NCI-H526 treated with DMSO at 0.1 percent for 48 hours (cell line): Measurements from ENCODE around the gene NTNG2.

Experiments used
- DNase-seq: peaks from one replicate; lab custom pipeline; 2025; lab: John Stamatoyannopoulos, UW

Gene NTNG2

GRCh38 chr9:132147331-132147730, 14.5 kb upstream of the NTNG2 start:
- no peak for DNase-seq

- no peak for DNase-seq
Measured at GRCh38 chr9:132147839-132148238, 14.0 kb upstream of the NTNG2 start.

GRCh38 chr9:132150256-132150655, 11.6 kb upstream of the NTNG2 start:
- no peak for DNase-seq

- no peak for DNase-seq
Measured at GRCh38 chr9:132151118-132151517, 10.7 kb upstream of the NTNG2 start.

- no peak for DNase-seq
Measured at GRCh38 chr9:132152231-132152630, 9.6 kb upstream of the NTNG2 start.

- DNase-seq: no peak
Measured at GRCh38 chr9:132154863-132155567, 6.8 kb upstream of the NTNG2 start.

GRCh38 chr9:132155568-132155895, 6.3 kb upstream of the NTNG2 start:
- DNase-seq: no peak

GRCh38 chr9:132156262-132156661, 5.6 kb upstream of the NTNG2 start:
- no peak for DNase-seq

GRCh38 chr9:132157347-132158116, 4.3 kb upstream of the NTNG2 start:
- DNase-seq: no peak

- DNase-seq: no peak
Measured at GRCh38 chr9:132160802-132161742, 786 bp upstream of the NTNG2 start.

GRCh38 chr9:132162764-132163456, 1.1 kb downstream of the NTNG2 start:
- no peak for DNase-seq

GRCh38 chr9:132163457-132163875, 1.6 kb downstream of the NTNG2 start:
- DNase-seq: no peak

- no peak for DNase-seq
Measured at GRCh38 chr9:132163876-132164603, 2.2 kb downstream of the NTNG2 start.

- no peak for DNase-seq
Measured at GRCh38 chr9:132164604-132165362, 2.9 kb downstream of the NTNG2 start.

- DNase-seq: no peak
Measured at GRCh38 chr9:132166599-132166998, 4.7 kb downstream of the NTNG2 start.

GRCh38 chr9:132167192-132167591, 5.3 kb downstream of the NTNG2 start:
- no peak for DNase-seq

GRCh38 chr9:132168347-132168746, 6.5 kb downstream of the NTNG2 start:
- no peak for DNase-seq

- DNase-seq: no peak
Measured at GRCh38 chr9:132168851-132169250, 7.0 kb downstream of the NTNG2 start.

GRCh38 chr9:132169672-132170392, 8.0 kb downstream of the NTNG2 start:
- peak; percentile 14 for DNase-seq

GRCh38 chr9:132171702-132172101, 9.8 kb downstream of the NTNG2 start:
- DNase-seq: no peak
